HG03457 (cell line): ENCODE measurements around the gene ZBTB49.
"Not testable (repeated sequence)": the region's sequence is repeated elsewhere in the genome, so short reads cannot be mapped to it uniquely, and the experiment has no call there.

ENCODE experiments used
- ATAC-seq: cut with Tn5 transposase; IDR thresholded peaks from one replicate; pipeline ENCODE4 v1.9.1; 2021; ENCODE audit warnings: moderate number of reproducible peaks; ENCODE audit not compliant: unreplicated experiment

ZBTB49 gene, protein sequence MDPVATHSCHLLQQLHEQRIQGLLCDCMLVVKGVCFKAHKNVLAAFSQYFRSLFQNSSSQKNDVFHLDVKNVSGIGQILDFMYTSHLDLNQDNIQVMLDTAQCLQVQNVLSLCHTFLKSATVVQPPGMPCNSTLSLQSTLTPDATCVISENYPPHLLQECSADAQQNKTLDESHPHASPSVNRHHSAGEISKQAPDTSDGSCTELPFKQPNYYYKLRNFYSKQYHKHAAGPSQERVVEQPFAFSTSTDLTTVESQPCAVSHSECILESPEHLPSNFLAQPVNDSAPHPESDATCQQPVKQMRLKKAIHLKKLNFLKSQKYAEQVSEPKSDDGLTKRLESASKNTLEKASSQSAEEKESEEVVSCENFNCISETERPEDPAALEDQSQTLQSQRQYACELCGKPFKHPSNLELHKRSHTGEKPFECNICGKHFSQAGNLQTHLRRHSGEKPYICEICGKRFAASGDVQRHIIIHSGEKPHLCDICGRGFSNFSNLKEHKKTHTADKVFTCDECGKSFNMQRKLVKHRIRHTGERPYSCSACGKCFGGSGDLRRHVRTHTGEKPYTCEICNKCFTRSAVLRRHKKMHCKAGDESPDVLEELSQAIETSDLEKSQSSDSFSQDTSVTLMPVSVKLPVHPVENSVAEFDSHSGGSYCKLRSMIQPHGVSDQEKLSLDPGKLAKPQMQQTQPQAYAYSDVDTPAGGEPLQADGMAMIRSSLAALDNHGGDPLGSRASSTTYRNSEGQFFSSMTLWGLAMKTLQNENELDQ

DNA sequence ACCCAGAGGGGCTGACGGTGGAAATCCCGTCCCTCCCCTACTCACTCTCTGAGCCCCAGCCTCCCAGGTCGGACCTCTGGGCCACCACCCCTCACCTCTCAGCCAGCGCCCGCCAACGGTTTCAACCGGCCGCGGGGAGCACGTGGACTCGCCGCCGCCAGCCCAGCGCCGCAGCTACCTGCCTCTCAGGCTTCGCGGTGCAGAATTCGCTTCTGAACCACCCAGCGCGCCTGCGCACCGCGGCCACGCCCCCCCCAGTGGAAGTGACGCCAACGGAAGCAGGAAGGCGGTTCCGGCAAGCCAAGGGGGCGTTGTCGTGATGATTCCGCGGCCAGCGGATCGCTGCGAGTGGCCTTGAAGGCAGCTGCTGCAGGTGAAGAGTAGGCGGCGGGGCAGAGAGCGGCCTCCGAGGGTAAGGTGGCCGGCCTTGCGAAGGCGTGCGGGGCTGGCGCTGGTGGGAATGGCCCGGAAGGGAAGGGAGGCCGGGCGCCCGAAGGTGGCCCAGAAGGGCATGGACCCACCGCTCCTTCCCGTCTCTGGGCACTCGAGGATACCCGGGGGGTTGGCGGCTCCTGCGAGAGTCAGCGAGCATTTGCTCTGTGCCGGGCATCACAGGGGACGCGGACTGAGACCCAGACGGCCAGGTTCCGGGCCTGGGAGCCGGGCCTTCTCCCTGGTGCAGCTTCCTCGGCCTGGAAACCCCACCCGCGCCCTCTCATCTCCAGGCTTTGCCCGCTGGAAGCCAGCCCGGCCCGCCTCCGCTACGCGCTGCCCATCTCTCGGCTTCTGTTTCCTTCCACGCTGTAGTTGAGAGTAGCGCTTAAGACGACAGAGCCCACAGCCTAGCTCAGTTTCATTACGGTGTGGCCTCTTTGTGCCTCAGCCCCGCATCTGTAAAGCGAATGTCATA, at the start of gene ZBTB49, which contains the start of gene LYAR:
TSS of gene ZBTB49 (plus strand) at position 311 of the 910 bp plus-strand sequence. CDS start 9,695 bp downstream, outside the sequence.
TSS of gene LYAR (minus strand) at position 214 of the 910 bp plus-strand sequence. CDS start 6,412 bp downstream, outside the sequence.
- ATAC-seq, result peak; percentile 80

DNA sequence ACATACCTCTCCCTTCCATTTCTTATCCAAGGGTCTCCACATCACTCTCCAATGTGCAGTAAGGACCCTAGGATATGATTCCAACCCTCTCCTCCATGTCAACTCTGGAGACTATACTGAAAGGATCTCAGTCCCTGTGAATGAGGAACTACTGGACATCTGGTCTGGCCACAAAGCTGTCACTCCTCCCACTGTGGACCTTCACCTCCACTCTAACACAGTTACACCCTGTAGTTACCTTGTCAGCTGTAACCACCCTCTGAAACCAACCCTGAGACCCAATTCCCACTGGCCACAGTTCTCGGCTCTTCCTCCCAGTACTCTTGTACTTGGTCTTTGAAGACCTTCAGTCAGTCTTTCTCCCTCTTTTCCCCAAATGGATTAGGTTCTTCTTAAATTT, 44.9 kb upstream of the ZBTB49 start:
- no peak for ATAC-seq

DNA sequence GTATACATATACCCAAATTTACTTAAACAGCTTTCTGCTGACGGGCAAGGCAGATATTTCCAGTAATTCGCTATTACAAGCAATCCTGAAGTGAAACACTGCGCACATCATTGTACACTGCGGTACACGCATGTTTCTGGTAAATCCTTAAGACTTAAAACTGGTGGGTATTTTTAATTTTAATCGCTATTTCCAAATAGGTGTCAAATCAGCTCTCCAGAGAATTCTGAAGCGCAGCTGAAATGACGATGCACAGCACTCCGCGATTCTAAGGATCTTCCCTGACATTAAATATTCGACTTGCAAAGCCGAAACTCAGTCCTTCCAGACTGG, 42.4 kb upstream of the ZBTB49 start:
- ATAC-seq, result peak; percentile 3

DNA sequence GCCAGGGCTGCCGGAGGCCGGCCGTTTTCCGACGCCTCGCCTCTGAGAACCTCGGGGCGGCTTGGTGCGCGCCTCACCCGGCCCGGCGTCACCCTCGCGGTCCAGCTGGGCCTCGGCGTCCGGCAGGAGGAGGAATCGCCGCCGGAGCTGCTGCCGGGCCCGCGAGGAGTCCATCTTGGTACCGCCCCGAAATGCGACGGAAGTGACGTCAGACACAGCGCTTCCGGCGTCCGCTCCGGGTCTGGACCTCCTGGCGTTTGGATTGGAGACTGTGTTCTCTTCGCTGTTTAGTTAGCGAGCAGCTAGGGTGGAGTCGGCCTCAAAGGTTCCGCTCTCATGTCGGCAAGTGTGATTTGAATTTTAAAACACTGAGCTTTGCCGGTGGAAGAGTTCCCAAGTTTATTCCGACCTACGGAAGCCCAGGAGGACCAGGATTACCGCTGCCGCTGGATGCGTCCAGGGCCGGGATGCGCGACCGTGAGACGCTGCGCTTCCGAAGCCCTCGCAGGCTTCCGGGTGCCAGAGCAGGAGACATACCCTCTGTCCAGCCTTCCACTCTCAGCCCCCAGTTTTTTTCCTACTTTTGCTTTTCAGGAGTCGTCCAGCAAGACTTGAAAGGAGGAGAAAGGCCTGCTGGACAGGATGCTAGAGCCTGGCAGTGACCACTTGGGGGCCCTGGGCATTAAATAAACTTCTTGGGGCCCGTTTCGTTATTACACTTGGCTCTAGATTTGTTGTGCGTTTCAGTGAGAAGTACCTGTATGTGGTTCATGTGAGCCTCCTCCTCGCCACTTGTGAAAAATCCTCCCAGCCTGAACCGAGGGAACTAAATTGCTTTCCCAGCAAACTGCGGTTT, 41.8 kb upstream of the ZBTB49 start, which contains the start of gene TMEM128:
TSS of gene TMEM128 (minus strand) at position 195 of the 856 bp plus-strand sequence. CDS start at position 174, 21 bp downstream.
- peak; percentile 88 for ATAC-seq

DNA sequence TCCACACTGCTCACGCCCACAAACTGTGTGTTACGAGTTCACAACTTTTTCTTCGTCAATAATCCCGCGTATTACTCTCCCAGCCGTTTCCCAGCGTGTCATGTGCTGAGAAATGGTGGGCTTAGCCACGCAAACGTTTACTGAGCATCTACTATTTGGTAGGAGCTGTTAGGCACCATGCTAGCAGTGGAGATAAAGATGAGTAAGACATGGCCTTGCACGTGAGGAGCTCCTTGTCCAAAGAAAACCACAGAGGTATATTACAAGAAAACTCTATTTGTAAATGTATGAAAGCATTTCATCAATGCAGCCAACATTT, 41.2 kb upstream of the ZBTB49 start:
- no peak for ATAC-seq

DNA sequence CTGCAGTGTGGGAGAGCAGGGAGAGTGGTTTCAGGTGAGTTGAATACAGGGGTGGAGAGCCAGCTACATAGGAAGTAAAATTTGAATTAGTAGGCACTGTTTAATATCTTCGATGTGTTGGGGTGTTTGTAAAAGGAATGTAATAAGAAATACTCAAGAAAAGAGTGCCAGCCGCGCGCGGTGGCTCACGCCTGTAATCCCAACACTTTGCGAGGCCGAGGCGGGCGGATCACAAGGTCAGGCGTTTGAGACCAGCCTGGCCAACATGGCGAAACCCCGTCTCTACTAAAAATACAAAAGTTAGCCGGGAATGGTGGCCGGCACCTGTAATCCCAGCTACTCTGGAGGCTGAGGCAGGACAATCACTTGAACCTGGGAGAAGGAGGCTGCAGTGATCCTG, 40.7 kb upstream of the ZBTB49 start:
- not testable (repeated sequence) for ATAC-seq

DNA sequence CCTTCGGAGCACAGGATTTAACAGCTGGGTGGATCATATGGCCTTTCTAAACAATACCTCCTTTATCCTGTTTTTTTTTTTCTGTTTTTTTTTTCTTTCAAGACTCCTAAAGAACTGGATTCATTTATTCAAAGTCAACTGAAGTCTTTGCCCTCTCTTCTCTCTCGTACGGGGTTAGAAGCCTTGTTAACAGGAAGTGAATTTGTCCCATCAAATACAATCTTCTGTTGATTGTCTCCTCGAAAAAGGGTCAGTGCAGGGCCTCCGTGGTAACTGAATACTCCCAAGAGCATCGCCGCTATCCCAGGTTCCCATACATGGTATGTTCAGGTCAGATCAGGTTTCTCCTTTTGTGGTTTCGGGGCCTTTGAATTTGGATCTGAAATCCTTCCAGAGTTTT, 40.2 kb upstream of the ZBTB49 start:
- ATAC-seq, result no peak

DNA sequence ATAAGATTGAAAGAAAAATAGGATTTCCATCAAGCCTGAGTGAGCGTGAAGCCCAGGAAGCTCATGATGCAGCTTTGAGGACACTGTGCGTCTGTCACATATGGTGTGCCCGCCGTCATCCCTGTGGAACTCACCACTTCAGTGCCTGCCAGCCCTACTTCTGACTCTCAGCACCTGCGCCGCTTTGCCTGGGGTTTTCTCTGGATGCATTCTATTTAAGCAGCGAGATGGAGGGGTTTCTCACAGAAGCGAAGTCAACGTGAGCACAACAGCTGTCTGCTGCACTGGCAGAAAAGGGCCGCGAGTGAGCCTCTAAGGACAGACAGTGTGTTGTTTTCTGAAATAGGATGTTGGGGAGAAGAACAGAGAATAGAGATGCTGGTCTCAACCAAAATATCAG, 35.9 kb upstream of the ZBTB49 start:
- ATAC-seq, result no peak

DNA sequence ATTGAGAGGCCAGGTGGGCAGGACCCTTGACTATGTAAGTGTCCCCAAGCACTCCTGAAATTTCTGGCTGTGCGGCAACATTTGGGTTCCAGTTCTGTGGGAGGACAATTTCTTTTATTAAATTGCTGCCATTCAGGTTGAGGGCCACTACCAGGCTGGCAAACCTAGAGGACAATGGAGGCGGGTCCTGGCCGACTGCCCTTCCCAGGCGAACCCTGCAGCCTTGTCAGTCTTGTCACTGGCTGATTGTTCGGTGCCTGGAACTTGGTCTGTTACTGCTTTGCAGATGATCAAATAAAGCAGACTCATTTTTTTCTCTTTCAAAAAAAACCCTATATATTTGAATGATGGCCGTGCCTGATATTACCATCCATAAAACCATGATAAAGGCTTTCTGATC, 35.4 kb upstream of the ZBTB49 start:
- ATAC-seq, result no peak

DNA sequence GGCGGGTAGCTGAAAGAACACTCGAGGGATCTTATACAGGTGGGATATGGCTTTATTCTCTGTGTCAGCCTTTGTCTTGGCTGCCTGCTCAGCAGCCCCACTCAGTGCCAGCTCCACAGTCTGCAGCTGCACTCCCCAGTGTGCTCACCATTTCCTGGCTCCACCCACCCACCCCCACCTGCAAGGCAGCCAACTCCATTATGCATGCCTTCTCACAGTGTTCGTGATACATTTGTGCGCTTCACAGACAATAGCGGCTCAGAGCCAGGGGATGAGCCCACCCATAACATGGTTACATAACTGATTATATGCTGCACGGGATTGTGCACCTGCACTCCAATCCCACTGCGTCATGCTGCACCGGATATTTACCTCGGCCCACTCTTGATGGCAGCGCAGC, 33.3 kb upstream of the ZBTB49 start:
- no peak for ATAC-seq

DNA sequence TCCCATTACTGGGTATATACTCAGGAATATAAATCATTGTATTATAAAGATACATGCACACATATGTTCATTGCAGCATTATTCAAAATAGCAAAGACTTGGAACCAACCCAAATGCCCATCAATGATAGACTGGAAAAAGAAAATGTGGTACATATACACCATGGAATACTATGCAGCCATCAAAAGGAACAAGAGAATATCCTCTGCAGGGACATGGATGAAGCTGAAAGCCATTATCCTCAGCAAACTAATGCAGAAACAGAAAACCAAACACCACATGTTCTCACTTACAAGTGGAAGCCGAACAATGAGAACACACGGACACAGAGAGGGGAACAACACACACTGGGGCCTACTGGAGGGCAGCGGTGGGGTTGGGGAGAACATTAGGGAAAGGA, 32.3 kb upstream of the ZBTB49 start:
- not testable (repeated sequence) for ATAC-seq

DNA sequence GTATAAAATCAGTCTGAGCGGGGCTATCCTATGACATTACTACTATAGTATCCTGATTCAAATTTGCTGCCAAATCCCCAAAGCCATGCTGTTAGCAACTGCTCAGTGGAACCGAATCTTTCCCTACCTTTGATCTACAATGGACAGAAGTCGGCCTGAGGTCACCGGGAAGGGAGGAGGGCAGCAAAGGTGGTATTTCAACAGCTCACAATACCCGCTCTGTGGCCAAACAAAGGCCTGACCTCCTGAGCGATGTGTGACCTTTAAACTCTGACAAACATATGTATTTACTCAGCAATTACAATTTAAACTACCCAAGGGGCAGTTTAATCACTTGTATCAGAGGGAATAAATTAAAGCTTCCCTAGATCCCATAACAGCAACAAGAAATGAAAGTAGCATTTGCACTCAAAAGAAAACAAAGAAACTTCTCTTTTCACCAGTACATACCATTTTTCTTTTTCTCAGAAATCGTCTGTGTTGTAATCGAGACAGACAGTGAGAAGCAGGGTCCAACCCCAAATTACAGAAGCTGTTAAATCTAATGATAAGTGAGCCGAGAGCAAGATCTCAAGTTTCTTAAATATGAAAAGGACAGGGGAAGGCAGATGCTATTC, 30.5 kb upstream of the ZBTB49 start:
- no peak for ATAC-seq

DNA sequence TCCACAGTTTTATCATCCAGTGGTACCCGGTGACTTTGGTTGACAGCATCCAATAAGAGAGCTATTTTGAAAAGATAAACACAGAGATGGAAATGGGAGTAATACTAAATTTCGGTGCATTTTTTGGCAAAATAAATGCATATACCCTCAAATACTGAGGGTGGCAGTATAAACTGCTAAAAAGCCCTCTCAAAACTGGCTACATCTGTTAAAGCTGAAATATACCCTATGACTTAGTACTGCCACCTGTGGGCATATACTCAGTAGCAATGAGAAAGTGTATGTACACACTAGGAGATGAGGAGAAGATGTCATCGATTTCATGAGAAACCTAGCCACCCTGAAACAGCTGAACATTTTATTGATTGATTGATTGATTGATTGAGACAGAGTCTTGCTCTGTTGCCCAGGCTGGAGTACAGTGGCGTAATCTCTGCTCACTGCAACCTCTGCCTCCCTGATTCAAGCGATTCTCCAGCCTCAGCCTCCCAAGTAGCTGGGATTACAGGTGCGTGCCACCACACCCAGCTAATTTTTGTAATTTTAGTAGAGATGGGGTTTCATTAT, 29.8 kb upstream of the ZBTB49 start:
- ATAC-seq, result no peak

DNA sequence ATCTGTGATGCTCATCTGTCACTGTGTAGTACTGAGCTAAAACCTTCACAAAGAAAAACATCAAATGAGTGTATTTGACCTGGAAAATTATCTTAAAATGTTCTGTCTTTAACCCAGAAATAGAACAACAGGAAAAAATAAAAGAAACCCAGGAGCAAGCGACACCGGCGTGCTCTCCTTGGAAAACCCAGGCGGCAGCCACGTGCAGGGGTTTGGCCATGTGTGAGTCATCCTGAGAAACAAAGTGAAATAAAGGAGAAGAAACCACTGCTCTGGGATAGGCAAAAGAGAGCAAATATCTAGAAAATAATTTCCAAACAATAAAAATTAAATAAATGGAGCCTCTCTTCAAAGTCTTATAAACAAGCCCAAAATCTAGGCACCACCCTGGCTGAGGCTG, 22.1 kb upstream of the ZBTB49 start:
- ATAC-seq, result no peak

DNA sequence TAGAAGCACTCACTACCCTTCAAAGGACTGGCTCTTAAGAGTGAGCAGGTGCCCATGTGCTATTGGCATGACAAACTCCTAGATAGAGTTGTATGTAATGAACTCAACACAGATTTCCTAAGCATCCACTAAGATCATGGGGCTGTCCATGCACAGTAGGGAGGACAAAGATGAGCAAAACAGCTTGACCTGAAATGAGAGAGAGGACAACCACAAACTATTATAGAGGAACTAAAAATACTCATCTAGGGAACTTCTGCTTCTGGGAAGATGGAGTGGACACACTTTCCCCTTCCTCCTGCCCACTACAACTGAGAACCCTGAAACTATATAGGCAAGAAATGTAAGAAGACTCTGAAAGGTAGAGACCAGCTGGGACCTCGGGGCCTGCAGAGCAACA, 21.3 kb upstream of the ZBTB49 start:
- no peak for ATAC-seq

DNA sequence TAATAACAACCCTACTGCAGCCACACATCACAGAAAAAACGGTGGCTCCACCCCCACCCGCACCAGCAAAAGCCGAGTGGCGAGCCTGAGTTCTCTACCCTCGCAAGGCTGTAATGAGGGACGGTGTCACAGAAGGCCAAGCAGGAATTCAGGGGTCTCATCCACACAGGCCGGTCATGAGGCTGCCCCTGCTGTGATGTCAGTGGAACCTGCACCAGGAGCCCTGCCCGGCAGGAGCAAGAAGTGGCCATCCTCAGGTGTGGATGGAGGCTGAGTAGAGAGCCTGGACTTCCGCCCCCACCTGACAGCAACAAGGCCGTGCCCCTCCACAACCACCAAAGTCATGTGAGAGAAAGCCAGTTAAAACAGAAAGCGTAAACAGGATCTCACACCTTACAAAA, 20.7 kb upstream of the ZBTB49 start:
- no peak for ATAC-seq

DNA sequence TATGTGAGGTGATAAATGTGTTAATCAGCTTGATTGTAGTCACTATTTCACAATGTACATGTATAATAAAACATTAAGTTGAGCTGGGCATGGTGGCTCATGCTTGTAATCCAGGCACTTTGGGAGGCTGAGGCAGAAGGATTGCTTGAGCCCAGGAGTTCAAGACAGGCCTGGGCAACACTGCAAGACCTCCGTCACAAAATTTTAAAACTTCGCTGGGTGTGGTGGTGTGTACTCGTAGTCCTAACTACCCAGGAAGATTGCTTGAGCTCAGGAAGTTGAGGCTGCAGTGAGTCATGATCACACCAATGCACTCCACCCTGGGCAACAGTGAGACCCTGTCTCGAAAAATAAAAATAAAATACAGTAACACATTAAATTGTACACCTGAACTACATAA, 20.2 kb upstream of the ZBTB49 start:
- no peak for ATAC-seq

DNA sequence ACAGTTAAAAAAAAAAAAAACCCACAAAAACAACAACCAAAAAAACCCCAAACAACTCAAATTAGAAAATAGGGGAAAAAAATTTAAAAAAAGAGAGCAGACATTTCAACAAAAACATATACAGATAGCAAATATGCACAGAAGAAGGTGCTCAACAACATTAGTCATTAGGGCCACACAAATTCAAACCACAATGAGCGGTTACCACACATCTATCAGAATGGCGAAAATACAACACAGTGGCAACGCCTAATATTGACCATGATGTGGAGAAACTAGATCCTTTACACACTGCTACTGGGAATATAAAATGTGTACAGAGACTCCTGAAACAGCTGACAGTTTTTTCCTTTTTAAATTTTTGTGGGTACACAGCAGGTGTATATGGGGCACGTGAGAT, 19.5 kb upstream of the ZBTB49 start:
- no peak for ATAC-seq

DNA sequence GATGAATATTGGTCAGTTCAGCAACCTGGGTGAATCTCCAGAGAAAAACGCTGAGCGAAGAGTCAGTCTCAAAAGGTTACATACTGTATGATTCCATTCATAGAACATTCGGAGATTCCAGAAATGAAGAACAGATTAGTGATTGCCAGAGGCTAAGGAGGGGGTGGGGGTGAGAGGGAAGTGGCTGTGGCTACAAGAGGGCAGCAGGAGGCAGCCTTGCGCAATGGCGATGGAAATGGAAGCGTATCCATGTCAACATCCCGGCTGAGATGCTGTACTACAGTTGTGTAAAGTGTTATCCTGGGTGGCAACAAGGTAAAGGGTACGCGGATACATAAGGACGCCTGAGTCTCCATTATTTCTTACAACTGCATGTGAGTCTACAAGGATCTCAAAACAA, 18.1 kb upstream of the ZBTB49 start:
- no peak for ATAC-seq

DNA sequence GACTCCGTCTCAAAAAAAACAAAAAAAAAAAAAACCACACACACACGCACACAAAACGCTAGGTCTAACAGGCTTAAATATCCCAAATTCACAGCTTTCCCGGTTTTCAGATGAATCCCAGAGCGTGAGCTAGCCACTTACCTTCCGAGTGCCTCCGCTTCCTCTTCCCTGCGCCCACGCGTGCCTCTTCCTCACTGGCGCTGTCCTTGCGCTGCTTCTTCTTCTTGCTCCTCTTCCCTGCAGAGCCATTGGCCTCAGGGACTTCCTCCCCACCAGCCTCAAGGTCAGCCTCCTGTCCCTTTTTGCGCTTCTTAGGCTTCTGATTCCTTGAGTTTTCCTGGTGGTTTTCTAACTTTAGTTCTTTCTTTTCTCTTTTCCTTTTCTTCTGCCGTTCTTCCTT, 15.8 kb upstream of the ZBTB49 start:
- ATAC-seq, result no peak
